Raji (cell line): ENCODE measurements around the gene PKP1.

Experiments
- POLR2A ChIP-seq: IDR thresholded peaks from 2 replicates; pipeline ENCODE4 v1.6.1; 2011; ENCODE audit warnings: low read depth, low read length, control low read depth; ENCODE audit not compliant: insufficient read depth

Gene PKP1

DNA sequence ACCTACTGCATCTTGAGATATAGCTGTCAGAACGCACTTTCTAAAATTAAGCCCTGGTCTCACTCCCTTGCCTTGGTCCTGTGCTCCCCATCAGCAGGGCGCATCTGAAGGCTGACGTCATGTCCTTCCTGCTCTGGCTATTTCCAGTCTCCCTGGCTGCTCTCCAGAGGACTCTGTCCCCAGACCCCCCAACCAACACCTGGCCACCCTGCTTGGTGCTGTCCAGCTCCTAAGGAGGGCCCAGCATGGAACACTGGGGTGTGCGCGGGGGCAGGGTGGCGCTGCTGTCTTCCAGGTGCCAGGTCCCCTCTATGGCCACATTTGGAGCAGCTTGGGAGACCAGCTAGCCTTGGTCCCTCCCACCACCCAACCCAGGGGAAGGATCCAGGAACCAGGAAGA, 85.9 kb downstream of the PKP1 start:
- no peak for TF ChIP-seq POLR2A

DNA sequence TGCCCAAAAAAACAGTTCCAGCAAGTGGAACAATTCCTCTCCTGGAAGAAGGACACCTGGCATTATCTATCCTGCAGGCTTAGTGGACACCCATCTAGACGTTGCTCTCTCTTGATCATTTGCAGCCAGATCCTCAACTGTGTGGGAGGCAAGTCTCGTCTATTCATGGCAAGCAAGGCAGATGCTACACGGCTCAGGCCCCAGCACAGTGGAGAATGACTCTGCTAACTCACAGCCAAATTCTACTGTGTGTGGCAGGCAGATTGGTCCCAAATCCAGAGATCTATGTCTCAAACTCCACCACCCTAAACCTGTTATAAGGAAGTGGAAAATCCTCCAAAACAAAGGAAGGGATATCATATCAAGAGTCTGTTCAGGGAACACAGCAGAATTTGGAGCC, 87.2 kb downstream of the PKP1 start:
- no peak for TF ChIP-seq POLR2A

DNA sequence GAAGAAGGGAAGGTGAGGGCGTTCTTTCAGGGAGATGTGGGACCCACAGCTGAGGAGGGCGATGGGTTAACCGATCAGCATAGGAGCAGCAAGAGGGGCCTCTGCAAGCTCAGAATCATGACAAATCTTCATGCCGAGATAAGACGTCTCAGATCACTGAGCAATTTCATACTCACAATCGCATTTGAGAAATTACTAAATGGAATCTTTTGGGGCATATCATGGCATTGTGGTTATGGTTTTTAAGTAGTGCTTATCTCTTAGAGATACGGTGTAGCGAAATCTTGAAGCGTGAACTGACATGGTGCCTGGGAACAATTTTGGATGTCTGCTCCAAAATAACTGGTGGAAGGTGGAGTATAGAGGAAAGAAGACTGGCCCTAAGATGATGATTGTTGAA, 88.0 kb downstream of the PKP1 start:
- no peak for TF ChIP-seq POLR2A

DNA sequence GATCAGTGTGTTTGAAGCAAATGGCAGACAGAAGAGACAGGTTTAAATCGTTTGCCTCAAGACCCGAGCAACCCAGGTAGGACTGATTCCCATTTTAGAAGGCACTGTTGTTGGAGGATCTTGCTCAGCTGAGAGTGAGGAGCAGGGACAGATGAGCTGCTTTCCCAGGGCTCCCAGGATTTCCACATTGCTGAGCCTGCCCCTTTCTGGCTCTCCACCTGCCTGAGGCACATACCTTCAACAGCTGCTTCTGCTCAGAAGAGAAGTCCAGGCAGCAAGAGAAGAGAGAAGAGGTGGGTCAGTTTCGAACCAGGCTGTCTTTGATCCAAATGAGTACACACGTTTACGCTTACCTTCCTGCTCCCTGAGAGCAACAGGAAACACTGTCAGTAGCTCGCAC, 88.5 kb downstream of the PKP1 start:
- TF ChIP-seq POLR2A: no peak

DNA sequence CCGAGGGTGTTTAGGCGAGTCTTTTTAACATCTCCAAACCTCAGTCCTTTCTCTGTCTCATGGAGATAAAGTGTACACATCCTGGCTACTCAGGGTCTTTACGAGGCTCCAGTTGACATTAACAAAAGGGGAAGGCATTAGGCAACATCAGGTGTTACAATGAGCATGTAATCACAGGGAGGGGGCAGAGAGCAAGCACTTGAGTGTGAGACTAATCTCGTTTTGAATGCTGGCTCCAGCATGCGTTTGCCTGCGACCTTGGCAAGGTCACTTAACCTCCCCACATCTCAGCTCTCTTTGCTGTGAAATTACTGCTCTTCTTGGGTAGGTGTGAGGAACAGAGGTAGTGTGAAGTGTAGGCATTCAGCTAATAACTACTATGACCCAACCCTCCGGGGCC, 91.1 kb downstream of the PKP1 start:
- TF ChIP-seq POLR2A: no peak

DNA sequence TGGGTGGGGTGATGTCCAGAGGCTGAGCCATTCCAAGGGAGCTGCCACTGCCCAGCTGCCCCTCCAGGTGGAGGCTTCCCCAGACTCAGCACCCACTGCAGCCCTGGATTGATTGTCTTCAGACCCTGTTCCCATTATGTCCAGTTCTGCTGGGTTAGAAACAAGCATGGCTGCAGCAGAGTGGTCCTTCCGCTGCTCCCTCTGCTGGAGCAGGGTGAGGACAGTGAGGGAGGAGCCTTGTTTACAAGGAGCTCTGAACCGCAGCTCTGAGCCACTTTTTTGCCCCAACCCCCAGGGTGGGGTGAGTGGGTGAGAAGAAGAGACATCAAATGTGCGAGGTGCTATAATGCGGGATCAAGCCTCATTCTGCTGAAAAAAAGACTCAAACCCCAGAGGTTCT, 91.9 kb downstream of the PKP1 start:
- no peak for TF ChIP-seq POLR2A

DNA sequence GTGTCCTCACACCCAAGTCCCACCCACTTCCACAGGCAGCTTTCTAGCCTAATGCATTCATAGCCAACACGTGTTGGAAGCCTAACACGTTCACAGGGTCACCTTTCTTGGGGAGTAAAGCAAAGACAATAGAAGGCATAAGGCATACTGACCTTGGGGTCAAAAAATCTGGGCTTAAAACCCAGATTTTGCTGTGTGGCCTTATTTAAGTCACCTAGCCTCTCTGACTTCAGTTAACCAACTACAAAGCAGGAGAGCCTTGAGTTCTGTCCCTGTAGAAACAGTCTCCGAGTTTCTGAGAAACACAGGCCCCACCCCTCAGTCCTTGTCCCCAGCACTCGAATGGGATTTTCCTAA, 92.8 kb downstream of the PKP1 start:
- TF ChIP-seq POLR2A: no peak

DNA sequence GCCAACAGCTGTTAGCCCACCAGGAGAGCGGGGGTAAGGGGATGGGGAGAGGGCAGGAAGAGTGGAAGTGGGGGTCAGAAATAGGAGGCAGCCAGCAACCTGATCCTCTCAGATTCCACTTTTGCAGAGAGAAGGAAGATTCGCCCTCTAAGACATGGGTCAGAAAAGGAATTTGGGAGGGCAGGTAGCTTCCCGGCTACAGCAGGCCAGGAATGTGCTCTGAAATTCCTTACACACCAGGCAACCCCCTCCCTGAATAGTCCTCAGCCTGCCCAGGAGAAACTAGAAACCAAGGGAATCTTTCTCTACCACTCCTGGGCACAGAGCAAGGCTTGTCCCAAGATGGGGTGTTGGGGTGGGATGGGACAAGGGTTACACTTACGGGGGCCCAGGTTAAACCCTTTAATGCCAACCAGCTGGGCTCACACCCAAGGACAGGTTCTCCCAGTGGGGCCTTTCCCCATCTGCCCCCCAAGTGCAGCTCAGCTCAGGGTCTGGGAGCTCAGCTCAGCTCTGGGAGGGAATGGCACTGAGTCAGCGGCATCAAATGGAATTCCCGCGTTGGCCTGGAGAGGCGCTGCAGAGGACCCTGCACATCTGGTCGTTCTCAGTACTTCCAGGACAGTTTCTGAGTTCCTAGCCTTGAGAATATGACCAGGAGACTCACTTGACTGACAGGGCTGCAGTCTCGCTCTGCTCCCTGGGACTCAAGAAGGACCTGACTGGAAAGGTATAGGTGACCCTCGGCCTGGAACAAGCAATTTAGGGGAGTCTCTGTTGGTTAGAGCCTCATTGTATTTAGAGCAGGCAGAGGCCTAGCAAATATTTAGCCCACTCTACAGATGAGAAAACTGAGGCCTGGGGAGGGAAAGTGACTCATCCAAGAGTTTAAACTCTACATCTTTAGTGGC, 93.4 kb downstream of the PKP1 start:
- no peak for TF ChIP-seq POLR2A

DNA sequence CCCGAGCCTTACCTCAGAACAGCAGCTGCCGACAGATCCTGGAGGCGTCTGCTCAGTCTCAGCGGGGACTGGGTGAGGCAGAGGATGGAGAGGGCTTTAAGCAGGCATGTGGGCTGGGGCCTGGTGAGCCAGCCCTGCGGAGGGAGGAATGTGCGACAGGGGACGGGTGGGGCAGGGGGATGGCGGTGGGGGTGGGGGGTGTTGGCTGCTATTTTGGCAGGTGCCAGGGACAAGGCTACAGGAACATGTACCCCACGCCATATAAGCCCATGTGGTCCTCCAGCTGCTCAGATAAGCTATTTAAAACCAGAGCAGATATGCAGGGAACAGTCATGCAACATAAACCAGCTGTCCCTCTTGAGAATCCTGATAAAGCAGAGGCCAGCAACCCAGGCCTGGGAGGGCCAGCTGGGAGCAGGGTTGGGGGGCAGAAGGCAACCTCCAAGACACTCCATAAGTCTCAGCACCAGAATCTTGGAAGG, 94.3 kb downstream of the PKP1 start, which contains the start of gene TNNT2:
TNNT2 (minus strand) TSS at position 70 of the 482 bp plus-strand sequence. CDS start 4,426 bp downstream, outside the sequence.
- TF ChIP-seq POLR2A: no peak

DNA sequence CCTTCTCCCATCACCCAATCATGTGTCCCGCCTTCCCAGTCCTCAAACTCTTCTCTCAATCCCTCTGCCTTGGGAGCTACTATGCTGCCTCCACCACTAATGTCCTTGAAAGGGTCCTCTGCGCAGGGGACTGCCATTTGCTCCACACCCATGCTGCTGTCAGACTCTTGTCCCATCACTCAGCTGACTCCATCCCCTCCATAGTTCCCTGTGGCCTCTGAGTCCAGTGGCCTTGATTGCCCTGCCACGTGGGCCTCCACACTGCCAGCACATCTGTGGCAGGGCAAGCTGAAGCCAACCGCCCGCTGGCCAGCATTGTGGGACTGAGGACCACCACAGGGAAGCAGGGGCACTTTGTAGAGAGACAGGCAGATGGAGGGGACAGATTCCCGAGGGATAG, 95.5 kb downstream of the PKP1 start:
- TF ChIP-seq POLR2A: no peak

DNA sequence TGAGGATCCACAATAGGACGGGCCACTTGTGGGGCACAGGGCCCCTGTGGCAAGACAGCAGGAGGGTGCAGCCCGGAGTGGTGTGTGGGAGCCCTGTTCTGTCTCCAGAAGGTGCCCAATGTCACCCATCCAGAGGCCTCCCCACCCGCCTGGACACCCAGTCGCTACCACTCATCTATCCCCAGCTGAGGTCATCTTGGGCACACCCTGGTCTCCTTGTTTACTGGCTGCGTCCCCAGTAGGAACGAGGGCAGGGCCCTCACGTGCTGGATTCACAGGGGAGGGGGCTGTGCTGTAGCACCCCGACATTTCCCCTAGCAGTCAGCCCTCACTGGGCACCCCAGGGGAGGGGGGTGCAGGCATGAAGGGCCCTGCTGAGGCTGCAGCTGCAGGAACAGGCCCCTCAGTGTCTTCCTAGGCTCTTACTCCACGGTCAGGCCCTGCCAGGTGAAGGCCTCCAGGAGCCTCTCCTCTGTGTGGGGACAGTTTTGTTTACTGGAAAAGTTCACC, 96.5 kb downstream of the PKP1 start:
- no peak for TF ChIP-seq POLR2A

DNA sequence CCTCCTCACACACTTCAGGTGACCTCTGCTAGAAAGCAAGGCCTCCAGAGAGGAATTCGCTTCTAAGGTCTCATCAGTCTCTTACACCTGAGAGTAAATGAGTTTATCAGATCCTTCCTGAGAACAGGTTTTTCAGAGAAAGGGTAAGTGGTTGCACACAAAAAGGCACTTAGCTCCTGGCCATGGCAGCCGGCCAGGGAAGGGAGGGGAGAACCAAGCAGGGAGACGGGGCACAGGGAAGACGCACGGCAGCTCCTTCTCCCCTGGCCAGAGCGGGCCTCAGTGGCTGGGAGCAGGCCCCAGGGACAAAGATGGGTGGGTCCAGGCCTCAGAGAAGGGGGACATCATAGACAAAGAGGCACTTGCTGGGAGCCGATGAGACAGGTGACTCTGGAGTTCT, 97.8 kb downstream of the PKP1 start:
- no peak for TF ChIP-seq POLR2A
